MM.1S (cell line): ENCODE results near the gene USP49.
"Not testable (repeated sequence)": the region's sequence is repeated elsewhere in the genome, so short reads cannot be mapped to it uniquely, and the experiment has no call there.

Experiments
- DNase-seq: peaks from one replicate; pipeline ENCODE4 v3.0.0-alpha.2; 2015
- H2AFZ ChIP-seq: fragments of 300-600 bp; sonication (generic); 2 replicates; pipeline ENCODE4 v1.6.0; 2016; ENCODE audit warnings: antibody characterized with exemption, low read length
- H3F3A ChIP-seq: fragments of 300-600 bp; sonication (generic); 2 replicates; pipeline ENCODE4 v1.6.1; 2016; ENCODE audit warnings: mild to moderate bottlenecking, antibody characterized with exemption, low read length, moderate library complexity, mixed read lengths; ENCODE audit not compliant: insufficient read depth
- H3K27ac ChIP-seq: fragments of 300-600 bp; sonication (generic); 2 replicates; pipeline ENCODE4 v1.5.1; 2016; ENCODE audit warnings: mild to moderate bottlenecking, low read length
- H3K27me3 ChIP-seq: fragments of 300-600 bp; sonication (generic); replicated peaks from 2 replicates; pipeline ENCODE4 v1.6.0; 2016; ENCODE audit warnings: low read length; ENCODE audit not compliant: insufficient read depth
- H3K36me3 ChIP-seq: fragments of 300-600 bp; sonication (generic); replicated peaks from 2 replicates; pipeline ENCODE4 v1.6.1; 2016; ENCODE audit warnings: mild to moderate bottlenecking, low read length, mixed read lengths; ENCODE audit not compliant: insufficient read depth
- H3K4me1 ChIP-seq: fragments of 300-600 bp; sonication (generic); 2 replicates; pipeline ENCODE4 v1.6.1; 2016; ENCODE audit warnings: low read length, mixed read lengths
- H3K4me2 ChIP-seq: fragments of 300-600 bp; sonication (generic); 2 replicates; pipeline ENCODE4 v1.6.0; 2016; ENCODE audit warnings: low read depth, low read length
- H3K4me3 ChIP-seq: fragments of 300-600 bp; sonication (generic); 2 replicates; pipeline ENCODE4 v1.5.1; 2016; ENCODE audit warnings: low read length, mixed read lengths
- H3K79me2 ChIP-seq: fragments of 300-600 bp; sonication (generic); 2 replicates; pipeline ENCODE4 v1.6.1; 2016; ENCODE audit warnings: mixed run types, low read length, mixed read lengths
- H3K9ac ChIP-seq: fragments of 300-600 bp; sonication (generic); 2 replicates; pipeline ENCODE4 v1.6.1; 2016; ENCODE audit warnings: low read length, mixed read lengths
- H3K9me2 ChIP-seq: fragments of 300-600 bp; sonication (generic); replicated peaks from 2 replicates; pipeline ENCODE4 v1.6.1; 2016; ENCODE audit warnings: mild to moderate bottlenecking, low read length, mixed read lengths; ENCODE audit not compliant: insufficient read depth
- H3K9me3 ChIP-seq: fragments of 300-600 bp; sonication (generic); replicated peaks from 2 replicates; pipeline ENCODE4 v1.6.1; 2016; ENCODE audit warnings: mild to moderate bottlenecking, low read length, mixed read lengths; ENCODE audit not compliant: insufficient read depth
- H4K20me1 ChIP-seq: fragments of 300-600 bp; sonication (generic); 2 replicates; pipeline ENCODE4 v1.6.1; 2016; ENCODE audit warnings: mild to moderate bottlenecking, low read length, moderate library complexity, mixed read lengths; ENCODE audit not compliant: insufficient read depth
- EZH2 ChIP-seq: fragments of 300-600 bp; sonication (generic); optimal IDR thresholded peaks from 2 replicates; pipeline ENCODE3; 2017; ENCODE audit warnings: low read depth, mild to moderate bottlenecking, antibody characterized with exemption, low read length, mixed read lengths
- EZH2phosphoT487 ChIP-seq: fragments of 300-600 bp; sonication (generic); IDR thresholded peaks from 2 replicates; pipeline ENCODE4 v1.6.1; 2018; ENCODE audit warnings: antibody characterized with exemption, low read length
- TF ChIP-seq, protein P1 (sequence below): fragments of 300-600 bp; sonication (generic); IDR thresholded peaks from 2 replicates; pipeline ENCODE4 v1.5.1; 2016; ENCODE audit warnings: antibody characterized with exemption, low read length, mixed read lengths

USP49 gene

GRCh38 chr6:41895300-41896233 lies at the start of gene USP49:
TSS of gene USP49 (minus strand) at chr6:41895375. CDS start at chr6:41806983, 88,392 bp downstream.
- Histone ChIP-seq H3K4me1 (peaks cover 9% of the 10 kb centered on the region), H3K9me3 (no peaks in the 10 kb centered on the region), H3K9ac (peak within 1 kb of the TSS; percentile 72), H3K27ac (peak within 1 kb of the TSS; percentile 84), H4K20me1 (no peaks in the 10 kb centered on the region), H3K9me2 (no peaks in the 10 kb centered on the region), H3K79me2 (peaks cover 35% of the 10 kb centered on the region), H2AFZ (peak within 1 kb of the TSS; percentile 49), H3K4me2 (peak within 1 kb of the TSS; percentile 98), H3K27me3 (no peaks in the 10 kb centered on the region), H3K4me3 (peak within 1 kb of the TSS; percentile 72), H3F3A (peaks cover 14% of the 10 kb centered on the region), H3K36me3 (no peaks in the 10 kb centered on the region)
- peak; percentile 90 for DNase-seq
- TF ChIP-seq EZH2phosphoT487 (no peak), EZH2 (no peak)
- TF ChIP-seq, protein P1, sequence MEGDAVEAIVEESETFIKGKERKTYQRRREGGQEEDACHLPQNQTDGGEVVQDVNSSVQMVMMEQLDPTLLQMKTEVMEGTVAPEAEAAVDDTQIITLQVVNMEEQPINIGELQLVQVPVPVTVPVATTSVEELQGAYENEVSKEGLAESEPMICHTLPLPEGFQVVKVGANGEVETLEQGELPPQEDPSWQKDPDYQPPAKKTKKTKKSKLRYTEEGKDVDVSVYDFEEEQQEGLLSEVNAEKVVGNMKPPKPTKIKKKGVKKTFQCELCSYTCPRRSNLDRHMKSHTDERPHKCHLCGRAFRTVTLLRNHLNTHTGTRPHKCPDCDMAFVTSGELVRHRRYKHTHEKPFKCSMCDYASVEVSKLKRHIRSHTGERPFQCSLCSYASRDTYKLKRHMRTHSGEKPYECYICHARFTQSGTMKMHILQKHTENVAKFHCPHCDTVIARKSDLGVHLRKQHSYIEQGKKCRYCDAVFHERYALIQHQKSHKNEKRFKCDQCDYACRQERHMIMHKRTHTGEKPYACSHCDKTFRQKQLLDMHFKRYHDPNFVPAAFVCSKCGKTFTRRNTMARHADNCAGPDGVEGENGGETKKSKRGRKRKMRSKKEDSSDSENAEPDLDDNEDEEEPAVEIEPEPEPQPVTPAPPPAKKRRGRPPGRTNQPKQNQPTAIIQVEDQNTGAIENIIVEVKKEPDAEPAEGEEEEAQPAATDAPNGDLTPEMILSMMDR, result no peak

DNA sequence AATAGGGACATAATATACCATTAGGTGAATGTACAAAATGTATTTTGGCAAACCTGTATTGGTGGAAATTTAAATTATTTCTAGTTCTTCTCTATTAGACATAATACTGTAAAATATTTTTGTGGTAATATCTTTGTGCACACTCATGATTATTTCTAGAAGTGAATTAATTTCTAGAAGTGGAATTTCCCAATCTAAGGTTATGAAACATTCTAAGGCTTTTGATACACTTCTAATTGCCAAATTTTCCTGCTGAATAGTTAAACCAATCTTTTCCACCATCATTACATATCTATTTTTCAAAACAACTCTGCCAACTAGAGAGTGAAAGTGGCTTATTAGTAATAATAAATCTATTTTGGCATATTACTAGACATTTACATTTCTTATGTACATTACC lies 48.3 kb upstream of the USP49 start:
- no peaks in the 10 kb centered on the region for H3K9me3 ChIP-seq
- peaks cover 30% of the 10 kb centered on the region for H3K79me2 ChIP-seq
- no peak overlapping the region for H3K4me3 ChIP-seq
- H3K9me2 ChIP-seq, result no peaks in the 10 kb centered on the region
- H3K36me3 ChIP-seq, result no peaks in the 10 kb centered on the region
- H4K20me1 ChIP-seq, result no peaks in the 10 kb centered on the region
- no peak for DNase-seq
- no peak overlapping the region for H2AFZ ChIP-seq
- H3K27ac ChIP-seq, result no peak overlapping the region
- H3K4me1 ChIP-seq, result peaks cover 15% of the 10 kb centered on the region
- no peak overlapping the region for H3K4me2 ChIP-seq
- no peak overlapping the region for H3K9ac ChIP-seq
- TF ChIP-seq EZH2phosphoT487, result no peak
- no peak for TF ChIP-seq EZH2
- TF ChIP-seq, protein P1, result no peak
- no peaks in the 10 kb centered on the region for H3F3A ChIP-seq
- no peaks in the 10 kb centered on the region for H3K27me3 ChIP-seq

- not testable (repeated sequence) for H3K36me3 ChIP-seq, H3K27ac ChIP-seq, H3K27me3 ChIP-seq, DNase-seq, H3F3A ChIP-seq, H3K9me3 ChIP-seq, H3K9ac ChIP-seq, H3K4me2 ChIP-seq, H3K4me3 ChIP-seq, H2AFZ ChIP-seq, H3K9me2 ChIP-seq, H4K20me1 ChIP-seq
- Histone ChIP-seq H3K79me2 (peaks cover 35% of the 10 kb centered on the region), H3K4me1 (peaks cover 15% of the 10 kb centered on the region)
Measured at GRCh38 chr6:41942882-41943281, 47.7 kb upstream of the USP49 start.
